SU-DHL-6 (cell line): ENCODE data around the gene RNF225.

Experiments
- H2AFZ ChIP-seq: fragments of 200-600 bp; sonication (generic); 2 replicates; pipeline ENCODE4 v1.6.1; 2014; ENCODE audit warnings: low read depth, mild to moderate bottlenecking, moderate library complexity, mixed read lengths, antibody characterized with exemption, low read length; ENCODE audit not compliant: severe bottlenecking
- H3F3A ChIP-seq: fragments of 200-600 bp; shearing (Covaris generic); 2 replicates; pipeline ENCODE4 v1.6.0; 2016; ENCODE audit warnings: antibody characterized with exemption, mild to moderate bottlenecking; ENCODE audit not compliant: insufficient read depth
- H3K27ac ChIP-seq: fragments of 200-600 bp; sonication (generic); 2 replicates; pipeline ENCODE4 v1.5.1; 2016; ENCODE audit warnings: low read depth, mild to moderate bottlenecking, low read length, moderate library complexity, mixed read lengths
- H3K27me3 ChIP-seq: fragments of 200-600 bp; sonication (generic), shearing (Covaris generic); 2 replicates; pipeline ENCODE4 v1.6.0; 2014; ENCODE audit warnings: mild to moderate bottlenecking, low read length
- H3K36me3 ChIP-seq: fragments of 200-600 bp; sonication (generic); 2 replicates; pipeline ENCODE4 v1.6.1; 2014; ENCODE audit warnings: mild to moderate bottlenecking, low read length, mixed read lengths
- H3K4me2 ChIP-seq: fragments of 300-600, 200-600 bp; shearing (Covaris generic), sonication (generic); 2 replicates; pipeline ENCODE4 v1.6.0; 2014; ENCODE audit warnings: low read length, low read depth, mild to moderate bottlenecking; ENCODE audit not compliant: poor library complexity, severe bottlenecking
- H3K4me3 ChIP-seq: fragments of 200-600 bp; sonication (generic); 2 replicates; pipeline ENCODE4 v1.5.1; 2014; ENCODE audit warnings: antibody characterized with exemption, low read length, mild to moderate bottlenecking, mixed read lengths; ENCODE audit not compliant: insufficient read depth, poor library complexity, severe bottlenecking
- H3K79me2 ChIP-seq: fragments of 200-600 bp; sonication (generic); 2 replicates; pipeline ENCODE4 v1.6.1; 2014; ENCODE audit warnings: mild to moderate bottlenecking, low read length, moderate library complexity; ENCODE audit not compliant: insufficient read depth
- H3K9ac ChIP-seq: fragments of 200-600 bp; sonication (generic); 2 replicates; pipeline ENCODE4 v1.7.0; 2014; ENCODE audit warnings: mild to moderate bottlenecking, low read length
- H3K9me2 ChIP-seq: fragments of 200-600 bp; sonication (generic); replicated peaks from 2 replicates; pipeline ENCODE4 v1.6.1; 2014; ENCODE audit warnings: low read length; ENCODE audit not compliant: insufficient read depth
- H3K9me3 ChIP-seq: fragments of 200-600 bp; sonication (generic); 2 replicates; pipeline ENCODE4 v1.6.1; 2014; ENCODE audit warnings: low read length, mixed read lengths; ENCODE audit not compliant: insufficient read depth
- H4K20me1 ChIP-seq: fragments of 200-600 bp; sonication (generic); 2 replicates; pipeline ENCODE4 v1.6.1; 2014; ENCODE audit warnings: low read depth, mild to moderate bottlenecking, antibody characterized with exemption, low read length, moderate library complexity, mixed read lengths
- EZH2phosphoT487 ChIP-seq: fragments of 200-600 bp; sonication (generic), shearing (Covaris generic); conservative IDR thresholded peaks from 2 replicates; pipeline ENCODE4 v1.6.1; 2018; ENCODE audit warnings: mild to moderate bottlenecking, antibody characterized with exemption, low read length, moderate library complexity, mixed read lengths
- TF ChIP-seq, protein P1 (sequence below): fragments of 200-600 bp; sonication (generic); IDR thresholded peaks from one replicate; pipeline ENCODE4 v1.5.1; 2017; ENCODE audit warnings: antibody characterized with exemption, mild to moderate bottlenecking, low read length, moderate library complexity; ENCODE audit not compliant: insufficient read depth, poor library complexity, severe bottlenecking

Gene RNF225

DNA sequence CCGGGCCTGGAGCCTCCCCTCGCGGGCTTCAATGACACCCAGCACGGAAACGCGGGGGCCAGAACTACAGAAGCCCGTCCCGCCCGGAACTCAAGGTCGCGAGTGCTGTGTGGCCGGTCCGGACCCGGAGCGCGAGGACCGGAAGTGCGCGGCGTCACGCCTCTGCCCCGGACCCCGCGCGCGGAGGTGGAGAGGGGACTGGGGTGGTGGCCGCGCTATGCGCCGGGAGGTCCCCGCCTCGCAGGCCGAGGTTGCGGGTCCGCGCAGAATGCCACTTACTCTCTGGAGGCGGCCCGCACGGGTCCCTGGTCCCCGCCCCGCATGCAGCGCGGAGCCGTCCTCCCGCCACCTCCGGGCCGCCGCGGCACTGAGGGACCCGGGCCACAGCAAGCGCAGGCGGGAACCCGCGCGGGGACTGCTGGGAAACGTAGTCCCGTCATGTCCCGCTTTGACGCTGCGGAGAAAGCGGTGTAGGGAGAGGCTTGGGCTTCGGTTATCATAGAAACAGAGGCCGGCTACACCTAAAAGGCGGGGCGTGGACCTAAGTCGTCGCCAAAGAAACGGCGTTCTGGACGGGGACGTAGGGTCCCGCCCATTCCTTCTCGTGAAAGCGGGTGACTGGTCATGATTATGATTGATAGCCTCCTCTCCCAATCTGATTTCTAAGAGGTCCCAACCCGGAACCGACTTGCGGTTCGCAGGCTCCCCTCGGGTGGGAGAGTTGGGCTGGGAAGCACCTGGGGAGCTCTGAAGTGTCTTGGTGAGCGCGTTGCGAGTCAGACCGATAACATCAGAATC is 14.6 kb upstream of the RNF225 start, which contains the start of gene ZNF837:
TSS of gene ZNF837 (minus strand) at position 369 of the 798 bp plus-strand sequence. CDS start 11,698 bp downstream, outside the sequence.
- peak within 1 kb of the TSS; percentile 79 for H3K4me2 ChIP-seq
- peak within 1 kb of the TSS; percentile 29 for H2AFZ ChIP-seq
- peak within 1 kb of the TSS; percentile 75 for H3K27ac ChIP-seq

DNA sequence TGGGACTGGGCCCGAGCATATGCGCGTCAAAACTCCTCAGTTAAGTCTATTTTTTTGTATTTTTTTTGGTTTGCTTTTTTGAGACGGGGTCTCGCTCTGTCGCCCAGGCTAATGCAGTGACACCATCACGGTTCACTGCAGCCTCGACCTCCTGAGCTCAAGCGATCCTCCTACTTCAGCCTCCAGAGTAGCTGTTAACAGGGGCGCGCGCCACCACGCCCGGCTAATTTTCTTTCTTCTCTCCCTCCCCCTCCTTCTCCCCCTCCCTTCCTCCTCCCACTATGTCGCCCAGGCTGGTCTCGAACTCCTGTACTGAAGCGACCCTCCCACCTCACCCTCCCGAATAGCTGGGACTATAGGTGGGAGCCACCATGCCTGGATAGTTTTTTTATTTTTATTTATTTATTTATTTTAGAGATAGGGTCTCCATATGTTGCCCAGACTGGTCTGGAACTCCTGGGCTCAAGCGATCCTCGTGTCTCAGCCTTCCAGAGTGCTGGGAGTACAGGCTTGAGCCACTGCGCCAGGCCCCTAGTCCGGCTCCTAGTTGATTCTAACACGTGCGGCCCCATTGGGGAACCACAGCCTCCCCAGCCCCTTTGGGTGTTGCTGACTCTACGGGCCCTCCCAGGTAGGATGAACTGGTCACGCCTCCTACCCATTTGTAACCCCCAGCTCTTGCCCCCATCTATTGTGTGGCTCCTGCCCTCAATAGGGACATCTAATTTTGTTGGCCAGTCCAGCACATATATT is 13.8 kb upstream of the RNF225 start:
- peaks cover 17% of the 10 kb centered on the region for H3F3A ChIP-seq
- peak overlapping the region; percentile 88 for H3K4me3 ChIP-seq
- H3K9ac ChIP-seq, result peak overlapping the region; percentile 86
- no peak for TF ChIP-seq EZH2phosphoT487
- TF ChIP-seq, protein P1, sequence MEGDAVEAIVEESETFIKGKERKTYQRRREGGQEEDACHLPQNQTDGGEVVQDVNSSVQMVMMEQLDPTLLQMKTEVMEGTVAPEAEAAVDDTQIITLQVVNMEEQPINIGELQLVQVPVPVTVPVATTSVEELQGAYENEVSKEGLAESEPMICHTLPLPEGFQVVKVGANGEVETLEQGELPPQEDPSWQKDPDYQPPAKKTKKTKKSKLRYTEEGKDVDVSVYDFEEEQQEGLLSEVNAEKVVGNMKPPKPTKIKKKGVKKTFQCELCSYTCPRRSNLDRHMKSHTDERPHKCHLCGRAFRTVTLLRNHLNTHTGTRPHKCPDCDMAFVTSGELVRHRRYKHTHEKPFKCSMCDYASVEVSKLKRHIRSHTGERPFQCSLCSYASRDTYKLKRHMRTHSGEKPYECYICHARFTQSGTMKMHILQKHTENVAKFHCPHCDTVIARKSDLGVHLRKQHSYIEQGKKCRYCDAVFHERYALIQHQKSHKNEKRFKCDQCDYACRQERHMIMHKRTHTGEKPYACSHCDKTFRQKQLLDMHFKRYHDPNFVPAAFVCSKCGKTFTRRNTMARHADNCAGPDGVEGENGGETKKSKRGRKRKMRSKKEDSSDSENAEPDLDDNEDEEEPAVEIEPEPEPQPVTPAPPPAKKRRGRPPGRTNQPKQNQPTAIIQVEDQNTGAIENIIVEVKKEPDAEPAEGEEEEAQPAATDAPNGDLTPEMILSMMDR, result no peak
- H3K27me3 ChIP-seq, result no peaks in the 10 kb centered on the region
- peaks cover 3% of the 10 kb centered on the region; the same call in 1 of the 2 replicates for H3K79me2 ChIP-seq
- no peaks in the 10 kb centered on the region for H4K20me1 ChIP-seq
- H3K27ac ChIP-seq, result peak overlapping the region; percentile 47
- H3K36me3 ChIP-seq, result no peaks in the 10 kb centered on the region
- no peaks in the 10 kb centered on the region for H3K9me3 ChIP-seq
- peak overlapping the region; percentile 68 for H3K4me2 ChIP-seq
- no peaks in the 10 kb centered on the region for H3K9me2 ChIP-seq
- no peak overlapping the region for H2AFZ ChIP-seq

More for the DNA sequence above, 14.6 kb upstream of the RNF225 start, which contains the start of gene ZNF837:
- Histone ChIP-seq H3F3A (peaks cover 15% of the 10 kb centered on the region), H3K36me3 (no peaks in the 10 kb centered on the region), H3K4me3 (peak within 1 kb of the TSS; percentile 88), H3K9me2 (no peaks in the 10 kb centered on the region), H3K27me3 (no peaks in the 10 kb centered on the region), H3K79me2 (peaks cover 3% of the 10 kb centered on the region; the same call in 1 of the 2 replicates), H3K9ac (peak within 1 kb of the TSS; percentile 86), H3K9me3 (no peaks in the 10 kb centered on the region), H4K20me1 (no peaks in the 10 kb centered on the region)
- TF ChIP-seq, protein P1, result no peak
- no peak for TF ChIP-seq EZH2phosphoT487

GRCh38 chr19:58382997-58383603 is 12.4 kb upstream of the RNF225 start:
- peaks cover under 1% of the 10 kb centered on the region for H3K36me3 ChIP-seq
- peaks cover 5% of the 10 kb centered on the region; the same call in 1 of the 2 replicates for H4K20me1 ChIP-seq
- H3K9me2 ChIP-seq, result no peaks in the 10 kb centered on the region
- no peaks in the 10 kb centered on the region for H3K9me3 ChIP-seq
- TF ChIP-seq, protein P1, result no peak
- TF ChIP-seq EZH2phosphoT487, result no peak
- H2AFZ ChIP-seq, result no peak overlapping the region
- H3K9ac ChIP-seq, result no peak overlapping the region
- no peaks in the 10 kb centered on the region for H3K27me3 ChIP-seq
- H3K4me3 ChIP-seq, result no peak overlapping the region
- no peak overlapping the region for H3K4me2 ChIP-seq
- peaks cover 13% of the 10 kb centered on the region for H3K79me2 ChIP-seq
- peaks cover 17% of the 10 kb centered on the region for H3F3A ChIP-seq
- H3K27ac ChIP-seq, result no peak overlapping the region
